ENCODE measurements around the gene UTF1. TPM values are rescaled to one million over a fixed set of nuclear protein-coding genes. Genes with fewer than 3 reads are reported as not detected.

Gene UTF1
- polyA plus RNA-seq, 1 experiment, result not detected

GRCh38 chr10:133280391-133281059, 50.5 kb downstream of the UTF1 start:
- Histone ChIP-seq H3K27me3 (ENCODE audit: control insufficient read depth, insufficient read depth, low read length) (no peaks in the 10 kb centered on the region), H3K4me3 (ENCODE audit: low read depth, low read length) (no peak overlapping the region), H3K36me3 (ENCODE audit: control insufficient read depth, insufficient read depth, low read length) (peaks cover 45% of the 10 kb centered on the region)
- TF ChIP-seq, protein P1, sequence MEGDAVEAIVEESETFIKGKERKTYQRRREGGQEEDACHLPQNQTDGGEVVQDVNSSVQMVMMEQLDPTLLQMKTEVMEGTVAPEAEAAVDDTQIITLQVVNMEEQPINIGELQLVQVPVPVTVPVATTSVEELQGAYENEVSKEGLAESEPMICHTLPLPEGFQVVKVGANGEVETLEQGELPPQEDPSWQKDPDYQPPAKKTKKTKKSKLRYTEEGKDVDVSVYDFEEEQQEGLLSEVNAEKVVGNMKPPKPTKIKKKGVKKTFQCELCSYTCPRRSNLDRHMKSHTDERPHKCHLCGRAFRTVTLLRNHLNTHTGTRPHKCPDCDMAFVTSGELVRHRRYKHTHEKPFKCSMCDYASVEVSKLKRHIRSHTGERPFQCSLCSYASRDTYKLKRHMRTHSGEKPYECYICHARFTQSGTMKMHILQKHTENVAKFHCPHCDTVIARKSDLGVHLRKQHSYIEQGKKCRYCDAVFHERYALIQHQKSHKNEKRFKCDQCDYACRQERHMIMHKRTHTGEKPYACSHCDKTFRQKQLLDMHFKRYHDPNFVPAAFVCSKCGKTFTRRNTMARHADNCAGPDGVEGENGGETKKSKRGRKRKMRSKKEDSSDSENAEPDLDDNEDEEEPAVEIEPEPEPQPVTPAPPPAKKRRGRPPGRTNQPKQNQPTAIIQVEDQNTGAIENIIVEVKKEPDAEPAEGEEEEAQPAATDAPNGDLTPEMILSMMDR (IDR thresholded peaks at IDR 0.05; ENCODE audit: insufficient read depth, low read depth, low read length), result no peak
- POLR2A ChIA-PET, result no interaction called here
- no peak for DNase-seq (ENCODE audit: low read depth)
- CTCF ChIA-PET, result interaction anchor here (1.8 kb wide), 1 partner anchor 27 kb away, joined by 6 read pairs; no protein-coding TSS in a partner anchor

- Histone ChIP-seq H3K4me3 (ENCODE audit: low read depth, low read length) (no peak overlapping the region), H3K36me3 (ENCODE audit: control insufficient read depth, insufficient read depth, low read length) (peaks cover 46% of the 10 kb centered on the region), H3K27me3 (ENCODE audit: control insufficient read depth, insufficient read depth, low read length) (no peaks in the 10 kb centered on the region)
- ChIA-PET POLR2A (no interaction called here), CTCF (interaction anchor here (1.8 kb wide), 1 partner anchor 27 kb away, joined by 6 read pairs; no protein-coding TSS in a partner anchor)
- no peak for DNase-seq (ENCODE audit: low read depth)
- TF ChIP-seq, protein P1 (IDR thresholded peaks at IDR 0.05; ENCODE audit: insufficient read depth, low read depth, low read length), result no peak
These were observed 51.1 kb downstream of the UTF1 start for GRCh38 chr10:133281084-133281483.

Other genes with a start within 250 kb of the UTF1 start
- not detected in 2 replicates for gene ADGRA1, start 142.3 kb upstream of the UTF1 start, polyA plus RNA-seq (2011; rRNA removed)
- gene KNDC1, start 70.0 kb upstream of the UTF1 start, polyA plus RNA-seq (2011; rRNA removed), result 1.0 and 1.1 TPM in 2 replicates
- gene VENTX, start 7.6 kb downstream of the UTF1 start, polyA plus RNA-seq (2011; rRNA removed), result not detected in 2 replicates
- 0.53 and 0.77 TPM in 2 replicates for gene ADAM8, start 46.7 kb downstream of the UTF1 start, polyA plus RNA-seq (2011; rRNA removed)
- 44.2 and 55.8 TPM in 2 replicates for gene TUBGCP2, start 78.7 kb downstream of the UTF1 start, polyA plus RNA-seq (2011; rRNA removed)
- 29.3 and 32.9 TPM in 2 replicates for gene ZNF511, start 78.7 kb downstream of the UTF1 start, polyA plus RNA-seq (2011; rRNA removed)
- 0.31 and 0.91 TPM in 2 replicates for gene CALY, start 106.7 kb downstream of the UTF1 start, polyA plus RNA-seq (2011; rRNA removed)
- not detected in 2 replicates for gene PRAP1, start 117.2 kb downstream of the UTF1 start, polyA plus RNA-seq (2011; rRNA removed)
- 40.6 and 49.8 TPM in 2 replicates for gene FUOM, start 127.8 kb downstream of the UTF1 start, polyA plus RNA-seq (2011; rRNA removed)
- 41.7 and 63.9 TPM in 2 replicates for gene ECHS1, start 143.1 kb downstream of the UTF1 start, polyA plus RNA-seq (2011; rRNA removed)
- gene PAOX, start 149.0 kb downstream of the UTF1 start, polyA plus RNA-seq (2011; rRNA removed), result 3.5 and 4.5 TPM in 2 replicates
- 30.9 and 38.1 TPM in 2 replicates for gene MTG1, start 163.9 kb downstream of the UTF1 start, polyA plus RNA-seq (2011; rRNA removed)
- gene SPRN, start 194.4 kb downstream of the UTF1 start, polyA plus RNA-seq (2011; rRNA removed), result 1.8 and 3.0 TPM in 2 replicates
- gene SCART1, start 223.7 kb downstream of the UTF1 start, polyA plus RNA-seq (2011; rRNA removed), result 0.89 and 1.3 TPM in 2 replicates